ENCODE data around the gene HSH2D.

The HSH2D gene

GRCh38 chr19:16203256-16204004 is 59.9 kb downstream of the HSH2D start:
- H3K36me3 ChIP-seq (ENCODE audit: control insufficient read depth in 1 of 2, insufficient read depth in 2 of 2, low read length in 2 of 2): peaks cover 51 to 56% of the 10 kb centered on the region in 2 experiments
- no peak overlapping the region for H3K18ac ChIP-seq (ENCODE audit: low read length)
- H3K9ac ChIP-seq (ENCODE audit: low read length): no peak overlapping the region
- H3K14ac ChIP-seq (ENCODE audit: low read length): no peak overlapping the region
- no peak overlapping the region for H3K4ac ChIP-seq (ENCODE audit: low read depth, low read length)
- H3K4me3 ChIP-seq (ENCODE audit: low read depth, low read length): no peak overlapping the region
- H2AK5ac ChIP-seq (ENCODE audit: low read length): no peak overlapping the region
- peaks cover under 1% of the 10 kb centered on the region for H3K79me2 ChIP-seq (ENCODE audit: control insufficient read depth, insufficient read depth, low read length, poor library complexity)
- H3K9me3 ChIP-seq (ENCODE audit: insufficient read depth, low read depth, low read length): peaks cover 2% of the 10 kb centered on the region
- H3K79me1 ChIP-seq (ENCODE audit: low read length): no peaks in the 10 kb centered on the region
- H2AFZ ChIP-seq (ENCODE audit: insufficient read depth, low read length, poor library complexity): no peak overlapping the region
- no peak overlapping the region for H2BK120ac ChIP-seq (ENCODE audit: insufficient read depth, low read length, poor library complexity)
- peaks cover 1 to 2% of the 10 kb centered on the region in 2 experiments for H3K4me1 ChIP-seq (ENCODE audit: control insufficient read depth in 1 of 2, insufficient read depth in 2 of 2, low read length in 2 of 2)
- H3K27ac ChIP-seq (ENCODE audit: low read depth, low read length): no peak overlapping the region
- no peak overlapping the region for H4K91ac ChIP-seq (ENCODE audit: low read depth, low read length)
- no peak overlapping the region for H4K12ac ChIP-seq (ENCODE audit: low read depth, low read length)
- no peak overlapping the region for H2BK12ac ChIP-seq (ENCODE audit: low read length)
- no peak overlapping the region for H4K8ac ChIP-seq (ENCODE audit: low read depth, low read length)
- no CpG with 5 or more reads among the region's 19 CpGs for WGBS (ENCODE audit: extremely low coverage, insufficient coverage, insufficient read length)
- DNase-seq: no peak
- H2BK5ac ChIP-seq (ENCODE audit: low read depth, low read length, poor library complexity): no peak overlapping the region
- H3K23ac ChIP-seq (ENCODE audit: low read length): no peak overlapping the region
- no peaks in the 10 kb centered on the region for H3K27me3 ChIP-seq (ENCODE audit: insufficient read depth, low read length)
- no peak overlapping the region for H3K4me2 ChIP-seq (ENCODE audit: low read length)

- Histone ChIP-seq H3K36me3 (ENCODE audit: control insufficient read depth in 1 of 2, insufficient read depth in 2 of 2, low read length in 2 of 2) (peaks cover 56 to 61% of the 10 kb centered on the region in 2 experiments), H3K4me3 (ENCODE audit: low read depth, low read length) (no peak overlapping the region), H2BK120ac (ENCODE audit: insufficient read depth, low read length, poor library complexity) (no peak overlapping the region), H3K4me1 (ENCODE audit: control insufficient read depth in 1 of 2, insufficient read depth in 2 of 2, low read length in 2 of 2) (no peaks in the 10 kb centered on the region), H2AFZ (ENCODE audit: insufficient read depth, low read length, poor library complexity) (no peak overlapping the region), H4K12ac (ENCODE audit: low read depth, low read length) (no peak overlapping the region), H3K9ac (ENCODE audit: low read length) (no peak overlapping the region), H3K9me3 (ENCODE audit: insufficient read depth, low read depth, low read length) (peaks cover 2% of the 10 kb centered on the region), H2BK5ac (ENCODE audit: low read depth, low read length, poor library complexity) (no peak overlapping the region), H3K14ac (ENCODE audit: low read length) (no peak overlapping the region), H3K23ac (ENCODE audit: low read length) (no peak overlapping the region), H3K4ac (ENCODE audit: low read depth, low read length) (no peak overlapping the region), H4K91ac (ENCODE audit: low read depth, low read length) (no peak overlapping the region), H3K27ac (ENCODE audit: low read depth, low read length) (no peak overlapping the region), H4K8ac (ENCODE audit: low read depth, low read length) (no peak overlapping the region), H2AK5ac (ENCODE audit: low read length) (no peak overlapping the region), H3K18ac (ENCODE audit: low read length) (no peak overlapping the region), H3K79me2 (ENCODE audit: control insufficient read depth, insufficient read depth, low read length, poor library complexity) (no peaks in the 10 kb centered on the region), H2BK12ac (ENCODE audit: low read length) (no peak overlapping the region), H3K27me3 (ENCODE audit: insufficient read depth, low read length) (no peaks in the 10 kb centered on the region), H3K79me1 (ENCODE audit: low read length) (no peaks in the 10 kb centered on the region), H3K4me2 (ENCODE audit: low read length) (no peak overlapping the region)
- WGBS (ENCODE audit: extremely low coverage, insufficient coverage, insufficient read length): no CpG with 5 or more reads among the region's 5 CpGs
- DNase-seq: no peak
Measured at GRCh38 chr19:16204005-16204294, 60.5 kb downstream of the HSH2D start.

- H3K79me1 ChIP-seq (ENCODE audit: low read length): no peaks in the 10 kb centered on the region
- H3K4me2 ChIP-seq (ENCODE audit: low read length): no peak overlapping the region
- no peaks in the 10 kb centered on the region for H3K79me2 ChIP-seq (ENCODE audit: control insufficient read depth, insufficient read depth, low read length, poor library complexity)
- H3K9ac ChIP-seq (ENCODE audit: low read length): no peak overlapping the region
- H3K4ac ChIP-seq (ENCODE audit: low read depth, low read length): no peak overlapping the region
- H3K23ac ChIP-seq (ENCODE audit: low read length): no peak overlapping the region
- H2AK5ac ChIP-seq (ENCODE audit: low read length): no peak overlapping the region
- no peak overlapping the region for H2BK12ac ChIP-seq (ENCODE audit: low read length)
- H2AFZ ChIP-seq (ENCODE audit: insufficient read depth, low read length, poor library complexity): no peak overlapping the region
- peaks cover 61 to 67% of the 10 kb centered on the region in 2 experiments for H3K36me3 ChIP-seq (ENCODE audit: control insufficient read depth in 1 of 2, insufficient read depth in 2 of 2, low read length in 2 of 2)
- no peak overlapping the region for H3K18ac ChIP-seq (ENCODE audit: low read length)
- H4K91ac ChIP-seq (ENCODE audit: low read depth, low read length): no peak overlapping the region
- no peak overlapping the region for H4K12ac ChIP-seq (ENCODE audit: low read depth, low read length)
- WGBS (ENCODE audit: extremely low coverage, insufficient coverage, insufficient read length): no CpG with 5 or more reads among the region's 11 CpGs
- no peak overlapping the region for H2BK120ac ChIP-seq (ENCODE audit: insufficient read depth, low read length, poor library complexity)
- no peaks in the 10 kb centered on the region for H3K4me1 ChIP-seq (ENCODE audit: control insufficient read depth in 1 of 2, insufficient read depth in 2 of 2, low read length in 2 of 2)
- no peak overlapping the region for H3K4me3 ChIP-seq (ENCODE audit: low read depth, low read length)
- H2BK5ac ChIP-seq (ENCODE audit: low read depth, low read length, poor library complexity): no peak overlapping the region
- H4K8ac ChIP-seq (ENCODE audit: low read depth, low read length): no peak overlapping the region
- H3K9me3 ChIP-seq (ENCODE audit: insufficient read depth, low read depth, low read length): peaks cover 2% of the 10 kb centered on the region
- no peaks in the 10 kb centered on the region for H3K27me3 ChIP-seq (ENCODE audit: insufficient read depth, low read length)
- no peak for DNase-seq
- no peak overlapping the region for H3K14ac ChIP-seq (ENCODE audit: low read length)
- no peak overlapping the region for H3K27ac ChIP-seq (ENCODE audit: low read depth, low read length)
Measured at GRCh38 chr19:16205205-16206045, 61.9 kb downstream of the HSH2D start.

GRCh38 chr19:16206046-16206605 is 62.6 kb downstream of the HSH2D start:
- Histone ChIP-seq H3K23ac (ENCODE audit: low read length) (no peak overlapping the region), H3K27ac (ENCODE audit: low read depth, low read length) (no peak overlapping the region), H4K12ac (ENCODE audit: low read depth, low read length) (no peak overlapping the region), H2BK5ac (ENCODE audit: low read depth, low read length, poor library complexity) (no peak overlapping the region), H3K4me2 (ENCODE audit: low read length) (no peak overlapping the region), H2AFZ (ENCODE audit: insufficient read depth, low read length, poor library complexity) (no peak overlapping the region), H3K4me1 (ENCODE audit: control insufficient read depth in 1 of 2, insufficient read depth in 2 of 2, low read length in 2 of 2) (no peaks in the 10 kb centered on the region), H3K9ac (ENCODE audit: low read length) (no peak overlapping the region), H3K27me3 (ENCODE audit: insufficient read depth, low read length) (no peaks in the 10 kb centered on the region), H3K79me2 (ENCODE audit: control insufficient read depth, insufficient read depth, low read length, poor library complexity) (no peaks in the 10 kb centered on the region), H3K4ac (ENCODE audit: low read depth, low read length) (no peak overlapping the region), H2BK12ac (ENCODE audit: low read length) (no peak overlapping the region), H2AK5ac (ENCODE audit: low read length) (no peak overlapping the region), H3K9me3 (ENCODE audit: insufficient read depth, low read depth, low read length) (peaks cover 2% of the 10 kb centered on the region), H3K14ac (ENCODE audit: low read length) (no peak overlapping the region), H3K18ac (ENCODE audit: low read length) (no peak overlapping the region), H4K8ac (ENCODE audit: low read depth, low read length) (no peak overlapping the region), H3K79me1 (ENCODE audit: low read length) (no peaks in the 10 kb centered on the region), H2BK120ac (ENCODE audit: insufficient read depth, low read length, poor library complexity) (no peak overlapping the region), H3K4me3 (ENCODE audit: low read depth, low read length) (no peak overlapping the region), H3K36me3 (ENCODE audit: control insufficient read depth in 1 of 2, insufficient read depth in 2 of 2, low read length in 2 of 2) (peaks cover 58 to 64% of the 10 kb centered on the region in 2 experiments), H4K91ac (ENCODE audit: low read depth, low read length) (no peak overlapping the region)
- no peak for DNase-seq
- WGBS (ENCODE audit: extremely low coverage, insufficient coverage, insufficient read length): no CpG with 5 or more reads among the region's 14 CpGs
